Panc1 (cell line): ENCODE measurements around the gene SRCIN1. TPM values are rescaled to one million over a fixed set of nuclear protein-coding genes. Genes with fewer than 3 reads are reported as not detected.
A peak's percentile ranks its signal among the peaks of the same experiment; 100 is the strongest.

Experiments
- ATAC-seq: fragments of 200-7000 bp; cut with Tn5 transposase; 2 replicates; pipeline ENCODE4 v1.9.1; 2020; ENCODE audit warnings: mild to moderate bottlenecking, moderate library complexity
- BruUV-seq: library from RNA; stranded (reverse); fragments of 400-500 nt; replicated peaks from 2 replicates; lab custom pipeline; 2021; lab: Mats Ljungman, UMichigan
- CTCF ChIA-PET: fragments of 300-600 bp; sonication (Branson Sonifier 250); formaldehyde crosslinking; loops from one replicate; lab custom pipeline; 2022; ENCODE audit warnings: antibody characterized with exemption; lab: Charles Lee
- POLR2A ChIA-PET: fragments of 300-600 bp; sonication (Branson Sonifier 250); formaldehyde crosslinking; loops from one replicate; lab custom pipeline; 2022; ENCODE audit warnings: antibody characterized with exemption; lab: Charles Lee
- DNase-seq: peaks from one replicate; pipeline ENCODE4 v3.0.0-alpha.2; 2010; ENCODE audit warnings: low read depth, low spot score
- H3K27ac ChIP-seq: 2 replicates; pipeline ENCODE4 v1.5.1; 2011; ENCODE audit warnings: mild to moderate bottlenecking, low read length, inconsistent platforms
- H3K27me3 ChIP-seq: fragments of 200-500 bp; sonication (Bioruptor generic); 2 replicates; pipeline ENCODE4 v1.6.0; 2014; ENCODE audit warnings: low read length, inconsistent platforms; ENCODE audit not compliant: control insufficient read depth, insufficient read depth
- H3K36me3 ChIP-seq: fragments of 200-500 bp; sonication (Bioruptor generic); 2 replicates; pipeline ENCODE4 v1.5.1; 2014; ENCODE audit warnings: inconsistent platforms, mild to moderate bottlenecking, low read length, moderate library complexity; ENCODE audit not compliant: control insufficient read depth, insufficient read depth
- H3K4me1 ChIP-seq: 2 replicates; pipeline ENCODE4 v1.5.1; 2011; ENCODE audit warnings: inconsistent platforms, mild to moderate bottlenecking, low read length, moderate library complexity; ENCODE audit not compliant: control insufficient read depth, insufficient read depth
- H3K4me3 ChIP-seq, 2 experiments: 2 replicates each; pipeline ENCODE4 v1.5.1; 2011 to 2012; ENCODE audit warnings: low read depth in 2 of 2, low read length in 2 of 2, mild to moderate bottlenecking in 2 of 2, inconsistent platforms in 1 of 2, moderate library complexity in 1 of 2
- H3K9me3 ChIP-seq: fragments of 200-500 bp; sonication (Bioruptor generic); 2 replicates; pipeline ENCODE4 v1.5.1; 2014; ENCODE audit warnings: low read depth, mild to moderate bottlenecking, inconsistent platforms, low read length, moderate library complexity; ENCODE audit not compliant: control insufficient read depth, insufficient read depth
- CTCF ChIP-seq: fragments of 450-650 bp; IDR thresholded peaks from 2 replicates; pipeline ENCODE4 v1.5.1; 2017; ENCODE audit warnings: mild to moderate bottlenecking
- POLR2AphosphoS5 ChIP-seq: IDR thresholded peaks from 2 replicates; pipeline ENCODE4 v1.6.1; 2012; ENCODE audit warnings: mild to moderate bottlenecking, low read depth, low read length, moderate library complexity
- SIN3A ChIP-seq: IDR thresholded peaks from 2 replicates; pipeline ENCODE4 v1.6.1; 2012; ENCODE audit warnings: low read depth, mild to moderate bottlenecking, low read length, moderate library complexity, borderline replicate concordance; ENCODE audit not compliant: insufficient read depth
- TCF7L2 ChIP-seq: IDR thresholded peaks from 2 replicates; pipeline ENCODE4 v1.6.1; 2011; ENCODE audit warnings: mild to moderate bottlenecking, low read depth, low read length, inconsistent platforms
- in situ Hi-C: cut with HindIII; loops from 2 replicates; pipeline ENCODE4 v1.10.0; 2016; ENCODE audit warnings: low sequenced_read_pairs, low pct_unique_long_range_greater_than_20kb
- intact Hi-C: fragments of 100-400 bp; cut with micrococcal nuclease; formaldehyde crosslinking; loops from one replicate; pipeline ENCODE4 v1.10.0; 2022; ENCODE audit not compliant: unreplicated experiment
- total RNA-seq: library from RNA; stranded (reverse); gene quantifications from one replicate; pipeline ENCODE4 v1.2.1, GENCODE V29; 2021; ENCODE audit not compliant: unreplicated experiment
- TF ChIP-seq, protein P1 (sequence below), 2 experiments: IDR thresholded peaks; 2 replicates each; pipeline ENCODE4 v1.6.1; 2011 to 2012; ENCODE audit warnings: low read depth in 2 of 2, control low read depth in 1 of 2, low read length in 1 of 2, mild to moderate bottlenecking in 1 of 2, moderate library complexity in 1 of 2; ENCODE audit not compliant: insufficient read depth in 1 of 2

The SRCIN1 gene
- total RNA-seq, 1 experiment from 2014 or later: 12.8 TPM

- in situ Hi-C loops: no loop called here
- Histone ChIP-seq H3K27ac (no peak overlapping the region), H3K27me3 (no peaks in the 10 kb centered on the region), H3K36me3 (no peaks in the 10 kb centered on the region), H3K9me3 (no peaks in the 10 kb centered on the region), H3K4me3 (no peak overlapping the region), H3K4me1 (peaks cover 7% of the 10 kb centered on the region; the same call in 1 of the 2 replicates)
- no TSS peak for BruUV-seq
- TF ChIP-seq TCF7L2 (no peak), SIN3A (no peak), CTCF (no peak), POLR2AphosphoS5 (no peak)
- TF ChIP-seq, protein P1, sequence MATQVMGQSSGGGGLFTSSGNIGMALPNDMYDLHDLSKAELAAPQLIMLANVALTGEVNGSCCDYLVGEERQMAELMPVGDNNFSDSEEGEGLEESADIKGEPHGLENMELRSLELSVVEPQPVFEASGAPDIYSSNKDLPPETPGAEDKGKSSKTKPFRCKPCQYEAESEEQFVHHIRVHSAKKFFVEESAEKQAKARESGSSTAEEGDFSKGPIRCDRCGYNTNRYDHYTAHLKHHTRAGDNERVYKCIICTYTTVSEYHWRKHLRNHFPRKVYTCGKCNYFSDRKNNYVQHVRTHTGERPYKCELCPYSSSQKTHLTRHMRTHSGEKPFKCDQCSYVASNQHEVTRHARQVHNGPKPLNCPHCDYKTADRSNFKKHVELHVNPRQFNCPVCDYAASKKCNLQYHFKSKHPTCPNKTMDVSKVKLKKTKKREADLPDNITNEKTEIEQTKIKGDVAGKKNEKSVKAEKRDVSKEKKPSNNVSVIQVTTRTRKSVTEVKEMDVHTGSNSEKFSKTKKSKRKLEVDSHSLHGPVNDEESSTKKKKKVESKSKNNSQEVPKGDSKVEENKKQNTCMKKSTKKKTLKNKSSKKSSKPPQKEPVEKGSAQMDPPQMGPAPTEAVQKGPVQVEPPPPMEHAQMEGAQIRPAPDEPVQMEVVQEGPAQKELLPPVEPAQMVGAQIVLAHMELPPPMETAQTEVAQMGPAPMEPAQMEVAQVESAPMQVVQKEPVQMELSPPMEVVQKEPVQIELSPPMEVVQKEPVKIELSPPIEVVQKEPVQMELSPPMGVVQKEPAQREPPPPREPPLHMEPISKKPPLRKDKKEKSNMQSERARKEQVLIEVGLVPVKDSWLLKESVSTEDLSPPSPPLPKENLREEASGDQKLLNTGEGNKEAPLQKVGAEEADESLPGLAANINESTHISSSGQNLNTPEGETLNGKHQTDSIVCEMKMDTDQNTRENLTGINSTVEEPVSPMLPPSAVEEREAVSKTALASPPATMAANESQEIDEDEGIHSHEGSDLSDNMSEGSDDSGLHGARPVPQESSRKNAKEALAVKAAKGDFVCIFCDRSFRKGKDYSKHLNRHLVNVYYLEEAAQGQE (IDR thresholded peaks at IDR 0.05; ENCODE audit: insufficient read depth in 1 of 2, low read depth in 2 of 2, low read length in 1 of 2): no peak
- DNase-seq (no peak), ATAC-seq (no peak)
- CTCF ChIA-PET: interaction anchor here (0.9 to 5.6 kb wide), 2 partner anchors 23 to 73 kb away, joined by 4 to 38 read pairs; no protein-coding TSS in a partner anchor
- intact Hi-C loops: no loop called here
- POLR2A ChIA-PET: no interaction called here
Measured at GRCh38 chr17:38582069-38582468, 23.7 kb downstream of the SRCIN1 start.

DNA sequence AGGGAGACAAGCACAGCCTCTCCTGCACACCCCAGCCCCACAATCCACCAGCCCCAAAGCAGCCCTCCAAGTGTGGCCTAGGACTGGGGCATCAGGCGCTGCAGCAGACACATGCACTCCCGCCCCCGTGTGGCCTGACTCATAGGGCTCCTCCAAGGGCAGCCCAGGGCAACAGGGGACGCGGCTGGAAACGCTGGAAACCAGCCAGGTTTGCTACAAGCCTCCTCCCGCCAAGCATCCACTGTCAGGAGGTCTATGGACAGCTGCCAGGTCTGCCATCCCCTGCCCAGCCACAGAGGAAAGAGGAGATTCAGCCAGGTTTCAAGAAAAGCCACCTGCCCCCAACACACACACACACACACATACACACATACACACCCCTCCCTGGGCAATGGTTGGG lies 25.8 kb downstream of the SRCIN1 start:
- Histone ChIP-seq H3K4me3 (no peak overlapping the region), H3K4me1 (peaks cover 6% of the 10 kb centered on the region; the same call in 1 of the 2 replicates), H3K27ac (no peak overlapping the region), H3K27me3 (no peaks in the 10 kb centered on the region), H3K36me3 (no peaks in the 10 kb centered on the region), H3K9me3 (no peaks in the 10 kb centered on the region)
- intact Hi-C loops: no loop called here
- in situ Hi-C loops: no loop called here
- CTCF ChIA-PET: interaction anchor here (5.6 kb wide), 1 partner anchor 21 kb away, joined by 38 read pairs; no protein-coding TSS in a partner anchor
- BruUV-seq: no TSS peak
- ATAC-seq (peak; percentile 63; the same call in 1 of the 2 replicates), DNase-seq (no peak)
- TF ChIP-seq TCF7L2 (no peak), POLR2AphosphoS5 (no peak), CTCF (peak; percentile 37; the same call in 1 of the 2 replicates), SIN3A (no peak)
- TF ChIP-seq, protein P1 (IDR thresholded peaks at IDR 0.05; ENCODE audit: insufficient read depth in 1 of 2, low read depth in 2 of 2, low read length in 1 of 2): no peak
- POLR2A ChIA-PET: no interaction called here
